ENCODE data around the gene OR2AJ1.

OR2AJ1 gene

GRCh38 chr1:247924868-247925267 is at the start of gene OR2AJ1:
OR2AJ1 (plus strand) TSS chr1:247924889; CDS start chr1:247933769, 8,880 bp downstream.
- no peak for DNase-seq

DNA sequence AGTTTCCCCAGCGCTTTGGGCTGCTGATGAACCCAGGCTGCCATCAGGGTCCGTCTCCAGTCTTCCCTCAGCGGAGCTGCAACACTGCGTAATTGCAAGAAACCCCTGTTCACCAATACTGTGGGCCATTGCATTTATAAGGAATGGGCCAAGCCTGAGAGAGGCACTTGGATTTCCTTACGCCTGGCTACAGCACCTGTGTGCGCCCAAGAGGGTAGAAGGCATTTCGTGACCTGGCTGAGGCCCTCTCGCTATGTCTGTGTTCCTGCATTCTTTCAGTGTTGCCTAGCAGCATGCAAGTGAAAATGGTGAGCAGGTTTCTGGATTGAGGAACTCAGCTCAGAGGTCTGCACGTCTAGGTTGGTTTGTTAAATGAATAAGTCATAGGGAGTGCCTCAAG is 41.3 kb upstream of the OR2AJ1 start:
- DNase-seq: no peak

GRCh38 chr1:247884797-247885413 is 39.8 kb upstream of the OR2AJ1 start:
- no peak for DNase-seq

DNA sequence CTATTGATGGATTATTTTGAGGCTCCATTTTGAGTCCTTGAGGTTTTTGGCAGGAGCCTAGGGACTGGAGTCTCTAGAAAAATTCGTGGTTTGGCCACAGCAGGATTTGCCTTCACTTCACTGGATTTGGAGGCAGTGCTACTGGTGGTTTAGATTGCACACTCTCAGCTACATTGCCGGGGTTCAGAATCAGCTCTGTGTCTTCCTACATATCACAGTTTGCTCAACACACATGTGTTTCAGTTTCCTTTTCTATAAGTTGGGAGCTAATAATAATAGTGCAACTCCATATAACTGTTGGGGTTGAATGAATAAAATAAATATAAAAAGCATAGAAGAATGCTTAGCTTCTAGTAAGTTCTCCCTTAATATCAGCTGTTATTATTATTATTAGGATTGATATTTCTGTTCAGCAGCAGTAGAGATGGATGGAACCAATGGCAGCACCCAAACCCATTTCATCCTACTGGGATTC is 29.5 kb upstream of the OR2AJ1 start, which contains the start of gene OR2W3:
OR2W3 (plus strand) TSS at position 425 of the 475 bp plus-strand sequence; CDS start at position 425, 0 bp downstream.
- DNase-seq: no peak

DNA sequence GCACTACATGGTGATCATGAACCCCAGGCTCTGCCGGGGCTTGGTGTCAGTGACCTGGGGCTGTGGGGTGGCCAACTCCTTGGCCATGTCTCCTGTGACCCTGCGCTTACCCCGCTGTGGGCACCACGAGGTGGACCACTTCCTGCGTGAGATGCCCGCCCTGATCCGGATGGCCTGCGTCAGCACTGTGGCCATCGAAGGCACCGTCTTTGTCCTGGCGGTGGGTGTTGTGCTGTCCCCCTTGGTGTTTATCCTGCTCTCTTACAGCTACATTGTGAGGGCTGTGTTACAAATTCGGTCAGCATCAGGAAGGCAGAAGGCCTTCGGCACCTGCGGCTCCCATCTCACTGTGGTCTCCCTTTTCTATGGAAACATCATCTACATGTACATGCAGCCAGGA is 28.7 kb upstream of the OR2AJ1 start:
- no peak for DNase-seq

GRCh38 chr1:247904122-247904521 is 20.6 kb upstream of the OR2AJ1 start:
- DNase-seq: no peak

DNA sequence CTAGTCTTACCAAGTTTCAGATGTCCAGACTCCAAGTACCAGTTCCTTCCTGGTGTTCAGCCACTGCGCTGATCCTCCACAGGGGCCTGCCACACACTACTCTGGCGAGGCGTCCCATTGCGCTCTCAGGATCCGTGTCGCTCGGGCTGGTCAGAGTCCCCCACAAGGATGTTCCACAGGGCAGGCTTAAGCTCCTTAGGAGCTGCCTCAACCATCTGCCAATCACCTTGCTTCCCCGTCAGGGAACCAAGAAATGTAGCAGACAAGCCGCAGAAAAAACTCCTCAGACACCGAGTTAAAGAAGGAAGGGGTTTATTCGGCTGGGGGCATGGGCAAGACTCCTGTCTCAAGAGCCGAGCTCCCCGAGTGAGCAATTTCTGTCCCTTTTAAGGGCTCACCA is 19.5 kb upstream of the OR2AJ1 start:
- DNase-seq: no peak

DNA sequence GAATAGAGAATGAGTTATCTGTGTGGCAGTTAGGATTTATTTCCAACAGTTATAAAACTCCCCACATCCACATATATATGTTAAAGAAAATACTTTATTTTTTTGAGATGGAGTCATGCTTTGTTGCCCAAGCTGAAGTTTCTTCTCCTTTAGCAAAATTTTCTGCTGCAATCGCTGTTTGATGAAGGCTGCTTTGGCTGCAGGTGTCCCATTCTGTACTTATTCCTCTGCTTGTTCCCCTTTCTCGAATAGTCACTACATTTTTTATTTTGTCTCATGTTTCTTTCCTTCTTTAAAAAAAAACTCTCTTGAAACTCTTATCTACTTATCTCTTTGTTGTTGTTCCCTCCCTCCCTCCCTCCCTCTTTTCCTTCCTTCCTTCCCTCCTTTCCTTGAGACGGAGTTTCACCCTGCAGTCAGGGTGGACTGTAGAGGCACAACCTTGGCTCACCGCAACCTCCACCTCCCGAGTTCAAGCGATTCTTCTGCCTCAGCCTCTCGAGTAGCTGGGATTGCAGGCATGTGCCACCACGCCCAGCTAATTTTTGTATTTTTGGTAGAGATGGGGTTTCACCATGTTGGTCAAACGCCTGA is 18.7 kb upstream of the OR2AJ1 start:
- DNase-seq: no peak

- peak; percentile 42 for DNase-seq
These were observed 18.1 kb upstream of the OR2AJ1 start for GRCh38 chr1:247906504-247907047.

GRCh38 chr1:247908766-247909165 is 15.9 kb upstream of the OR2AJ1 start:
- DNase-seq: no peak

DNA sequence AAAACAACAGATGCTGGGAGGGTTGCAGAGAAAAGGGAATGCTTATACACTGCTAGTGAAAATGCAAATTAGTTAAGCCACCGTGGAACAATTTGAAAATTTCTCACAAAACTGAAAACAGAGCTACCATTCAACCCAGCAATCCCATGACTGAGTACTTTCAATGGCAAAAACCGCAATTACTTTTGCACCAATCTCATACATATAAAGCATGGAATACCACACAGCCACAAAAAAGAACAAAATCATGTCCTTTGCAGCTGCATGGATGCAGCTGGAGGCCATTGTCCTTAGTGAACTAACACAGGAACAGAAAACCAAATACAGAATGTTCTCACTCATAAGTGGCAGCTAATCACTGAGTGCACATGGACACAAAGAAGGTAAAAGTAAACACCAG is 10.9 kb upstream of the OR2AJ1 start:
- no peak for DNase-seq

DNA sequence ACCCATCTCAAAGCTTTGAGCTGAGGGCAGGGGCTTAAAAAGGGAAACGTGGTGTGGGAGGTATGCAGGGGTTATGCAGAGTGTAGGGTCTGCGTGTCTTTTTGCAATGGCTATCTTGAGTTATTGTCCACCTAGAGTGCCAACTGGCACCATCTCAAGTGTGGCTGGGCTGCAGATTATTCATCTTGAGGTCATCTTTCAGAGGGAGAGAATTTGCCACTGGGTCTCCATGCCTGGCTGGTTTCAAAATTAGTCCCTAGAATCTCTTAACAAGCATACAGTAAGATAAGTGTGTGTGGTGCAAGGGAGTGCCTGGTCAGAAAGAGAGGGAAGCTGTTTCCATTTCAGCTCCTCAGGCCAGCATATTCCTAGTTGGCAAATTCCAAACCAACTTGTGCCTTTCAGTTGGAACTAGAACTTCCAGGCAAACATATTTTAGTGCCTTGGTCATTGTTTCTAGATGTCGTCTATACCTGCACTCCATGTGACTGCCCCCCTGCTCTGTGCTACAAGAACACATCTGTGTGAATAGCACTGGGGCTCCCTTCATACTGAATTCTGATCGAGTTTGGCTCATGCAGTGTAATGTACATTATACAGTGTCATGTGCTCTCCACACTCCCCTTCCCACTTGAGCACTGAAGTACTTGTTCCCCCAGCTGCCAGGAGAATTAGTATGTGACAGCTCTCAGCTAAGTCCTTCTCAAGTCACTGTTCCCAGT is 9.6 kb upstream of the OR2AJ1 start:
- peak; percentile 0 for DNase-seq

GRCh38 chr1:247919952-247920351 is 4.7 kb upstream of the OR2AJ1 start, which contains the start of gene OR2T8:
OR2T8 (plus strand) TSS chr1:247920252; CDS start chr1:247921018, 766 bp downstream.
- no peak for DNase-seq

GRCh38 chr1:247923941-247924340 is 748 bp upstream of the OR2AJ1 start:
- no peak for DNase-seq

GRCh38 chr1:247933989-247934388 is 9.3 kb downstream of the OR2AJ1 start:
- no peak for DNase-seq

DNA sequence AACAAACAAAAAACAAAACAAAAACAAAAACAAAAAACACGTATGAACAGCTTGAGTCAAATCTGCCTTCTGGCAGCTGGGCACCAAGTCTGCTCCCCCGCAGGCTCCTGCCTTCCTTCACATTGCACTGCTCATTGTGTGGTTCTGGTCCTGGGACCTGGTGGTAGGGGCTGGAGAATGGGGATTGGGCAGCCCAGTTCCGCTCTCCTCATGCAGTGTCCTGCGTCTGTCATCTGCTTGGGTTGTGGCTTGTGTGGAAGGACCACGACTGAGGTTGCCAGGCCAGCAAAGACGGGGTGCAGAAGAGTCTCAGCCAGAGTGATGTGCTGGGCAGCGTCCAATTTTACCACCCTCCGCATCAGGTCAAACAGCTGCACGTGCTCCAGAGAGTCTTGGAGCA is 11.1 kb downstream of the OR2AJ1 start:
- no peak for DNase-seq

- no peak for DNase-seq
These were observed 11.7 kb downstream of the OR2AJ1 start for GRCh38 chr1:247936415-247936814.

DNA sequence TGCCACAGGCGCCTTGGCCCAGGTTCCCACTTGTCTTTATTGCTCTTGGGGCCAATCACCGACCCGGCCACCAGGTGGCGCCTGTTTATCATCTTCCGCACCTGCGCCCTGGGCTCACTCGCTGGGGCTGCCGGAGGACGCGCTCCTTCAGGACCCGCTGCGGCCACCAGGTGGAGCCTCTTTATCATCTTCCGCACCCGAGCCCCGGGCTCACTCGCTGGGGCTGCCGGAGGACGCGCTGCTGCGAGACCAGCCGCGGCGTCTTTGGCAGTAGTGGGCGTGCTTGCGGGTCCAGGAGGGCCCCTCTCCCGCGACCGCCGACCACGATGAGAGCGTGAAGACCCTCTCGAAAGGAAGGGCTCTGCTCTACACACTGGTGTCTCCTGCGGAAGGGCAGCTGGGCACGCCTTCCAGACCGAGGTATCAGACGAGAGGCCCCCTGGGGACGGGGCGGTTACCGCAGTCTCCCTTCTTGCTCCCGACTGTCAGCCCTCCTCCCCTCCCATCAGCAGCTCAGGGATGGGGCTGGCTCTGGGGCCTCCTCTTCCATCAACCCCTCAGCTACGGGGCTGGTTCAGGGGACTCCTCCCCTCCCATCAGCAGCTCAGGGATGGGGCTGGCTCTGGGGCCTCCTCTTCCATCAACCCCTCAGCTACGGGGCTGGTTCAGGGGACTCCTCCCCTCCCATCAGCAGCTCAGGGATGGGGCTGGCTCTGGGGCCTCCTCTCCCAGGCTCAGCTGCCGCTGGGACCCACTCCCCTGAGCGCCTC is 12.5 kb downstream of the OR2AJ1 start:
- DNase-seq: peak; percentile 2

DNA sequence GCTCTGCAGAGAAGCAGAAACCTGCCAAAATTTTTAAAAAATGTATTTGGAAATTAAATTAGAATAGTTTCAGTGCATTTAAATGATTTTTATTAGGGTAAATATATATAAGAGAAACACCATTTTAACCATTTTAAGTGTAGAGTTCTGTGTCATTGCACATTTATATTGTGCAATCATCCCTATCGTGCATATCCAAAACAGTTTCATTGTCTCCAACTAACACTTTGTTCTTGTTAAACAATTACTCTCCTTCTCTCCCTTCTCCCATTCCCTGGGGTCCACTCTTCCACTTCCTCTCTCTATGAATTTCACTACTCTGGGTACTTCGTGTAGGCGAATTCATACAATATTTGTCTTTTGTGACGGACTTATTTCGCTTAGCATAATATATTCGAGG is 17.9 kb downstream of the OR2AJ1 start:
- no peak for DNase-seq

- no peak for DNase-seq
These were observed 23.9 kb downstream of the OR2AJ1 start, which contains the start of gene OR2L8 for GRCh38 chr1:247948558-247948957. OR2L8 (plus strand) TSS chr1:247948858; CDS start chr1:247948858, 0 bp downstream.

GRCh38 chr1:247953408-247953807 is 28.7 kb downstream of the OR2AJ1 start:
- no peak for DNase-seq

- DNase-seq: no peak
These were observed 37.1 kb downstream of the OR2AJ1 start for GRCh38 chr1:247961791-247962190.
